Common myeloid progenitor, CD34-positive (primary cell): ENCODE results near the gene DIPK1C.

Source experiments
- CTCF ChIA-PET: fragments of 350-600 bp; sonication (Branson Sonifier 250); formaldehyde crosslinking; loops from one replicate; lab custom pipeline; 2021; ENCODE audit warnings: antibody characterized with exemption; lab: Charles Lee
- POLR2A ChIA-PET: fragments of 350-600 bp; sonication (Branson Sonifier 250); formaldehyde crosslinking; loops from one replicate; lab custom pipeline; 2021; ENCODE audit warnings: antibody characterized with exemption; lab: Charles Lee
- DNase-seq, 3 donors: peaks; one replicate each; pipeline versions ENCODE4 v3.0.0 to v3.0.0-alpha.2; 2013
- H3K27ac ChIP-seq, 2 experiments: 1 replicate in 1 of 2; 2 replicates in 1 of 2; pipeline ENCODE4 v1.7.0; 2013; ENCODE audit warnings: inconsistent platforms in 2 of 2, low read length in 2 of 2, mild to moderate bottlenecking in 2 of 2, low read depth in 1 of 2, moderate library complexity in 1 of 2; ENCODE audit not compliant: severe bottlenecking in 2 of 2, insufficient read depth in 1 of 2, poor library complexity in 1 of 2
- H3K27me3 ChIP-seq, 5 experiments: replicated peaks in 2 of 5; 1 replicate in 3 of 5; 2 replicates in 2 of 5; pipeline versions ENCODE4 v1.6.1 to v1.7.0; 2013; ENCODE audit warnings: low read length in 4 of 5, mild to moderate bottlenecking in 2 of 5, moderate library complexity in 2 of 5, inconsistent platforms in 1 of 5; ENCODE audit not compliant: insufficient read depth in 5 of 5, control insufficient read depth in 4 of 5
- H3K36me3 ChIP-seq, 4 experiments: 1 replicate in 2 of 4; 2 replicates in 2 of 4; pipeline versions ENCODE4 v1.6.1 to v1.7.0; 2013; ENCODE audit warnings: low read length in 3 of 4, control low read depth in 1 of 4, mild to moderate bottlenecking in 1 of 4; ENCODE audit not compliant: control insufficient read depth in 4 of 4, insufficient read depth in 4 of 4
- H3K4me1 ChIP-seq, 4 experiments: 1 replicate in 3 of 4; 2 replicates in 1 of 4; pipeline versions ENCODE4 v1.6.1 to v1.7.1; 2013; ENCODE audit warnings: low read length in 3 of 4, mild to moderate bottlenecking in 3 of 4, control low read depth in 1 of 4, inconsistent platforms in 1 of 4, moderate library complexity in 1 of 4; ENCODE audit not compliant: control insufficient read depth in 4 of 4, insufficient read depth in 4 of 4; ENCODE audit errors: control extremely low read depth in 1 of 4
- H3K4me3 ChIP-seq, 7 experiments: 1 replicate in 4 of 7; 2 replicates in 3 of 7; pipeline versions ENCODE4 v1.5.1 to v1.7.0; 2013; ENCODE audit warnings: mild to moderate bottlenecking in 7 of 7, low read length in 6 of 7, moderate library complexity in 6 of 7, inconsistent platforms in 2 of 7, low read depth in 2 of 7, control low read depth in 1 of 7; ENCODE audit not compliant: insufficient read depth in 4 of 7, control insufficient read depth in 1 of 7; ENCODE audit errors: extremely low read depth in 1 of 7
- H3K9me3 ChIP-seq, 5 experiments: 1 replicate in 4 of 5; 2 replicates in 1 of 5; pipeline versions ENCODE4 v1.6.1 to v1.7.1; 2013; ENCODE audit warnings: low read length in 4 of 5, mild to moderate bottlenecking in 2 of 5, inconsistent platforms in 1 of 5, low read depth in 1 of 5, moderate library complexity in 1 of 5; ENCODE audit not compliant: control insufficient read depth in 4 of 5, insufficient read depth in 2 of 5; ENCODE audit errors: control extremely low read depth in 1 of 5
- WGBS: methylation state at CpG from one replicate; pipeline ENCODE4 v1.1.5; 2013; ENCODE audit not compliant: insufficient coverage; 5-methylcytosine and 5-hydroxymethylcytosine counted together

The DIPK1C gene

DNA sequence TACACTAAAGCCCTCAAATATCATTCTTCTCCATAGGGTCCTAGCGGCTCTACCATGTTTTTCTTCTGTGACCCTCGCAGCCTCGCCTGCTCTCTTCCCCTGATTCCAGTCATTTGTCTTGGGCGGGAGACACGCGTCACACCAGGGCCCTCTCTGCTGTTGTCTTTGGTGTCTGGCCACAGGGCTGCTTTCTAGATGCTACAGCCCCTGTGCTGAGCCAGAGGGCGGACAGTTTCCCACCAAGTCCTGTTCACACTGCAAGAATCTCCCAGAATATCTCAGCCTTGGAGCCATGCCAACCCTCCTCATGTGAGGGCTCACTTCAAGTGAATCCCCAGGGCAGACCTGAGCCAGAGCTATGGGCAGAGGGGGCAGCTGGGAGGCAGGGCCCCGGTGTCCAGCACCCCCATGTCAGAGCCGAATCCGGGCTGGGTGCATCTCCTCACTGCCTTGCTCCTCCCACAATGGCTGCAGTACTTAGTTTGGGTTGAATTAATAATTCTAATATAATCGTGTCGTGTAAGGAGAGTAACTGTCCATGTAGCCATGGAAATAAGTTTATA is 42.1 kb downstream of the DIPK1C start:
- Histone ChIP-seq H3K4me1 (no peaks in the 10 kb centered on the region), H3K27me3 (peaks cover 0 to 3% (median 0%) of the 10 kb centered on the region in 5 experiments), H3K4me3 (no peak overlapping the region), H3K9me3 (no peaks in the 10 kb centered on the region), H3K36me3 (no peaks in the 10 kb centered on the region), H3K27ac (no peak overlapping the region)
- 97% methylated on average over 6 of the region's 12 CpGs for WGBS
- DNase-seq = no peak
- ChIA-PET POLR2A (no interaction called here), CTCF (no interaction called here)

GRCh38 chr18:74413836-74414235 is 43.3 kb downstream of the DIPK1C start:
- CTCF ChIA-PET = no interaction called here
- H3K4me1 ChIP-seq = no peaks in the 10 kb centered on the region
- POLR2A ChIA-PET = no interaction called here
- no peak for DNase-seq
- no peaks in the 10 kb centered on the region for H3K36me3 ChIP-seq
- peaks cover 0 to 3% (median 0%) of the 10 kb centered on the region in 5 experiments for H3K27me3 ChIP-seq
- H3K4me3 ChIP-seq = no peak overlapping the region
- no peaks in the 10 kb centered on the region for H3K9me3 ChIP-seq
- H3K27ac ChIP-seq = no peak overlapping the region
- WGBS = over 99% methylated on average over 7 of the region's 7 CpGs

- Histone ChIP-seq H3K36me3 (no peaks in the 10 kb centered on the region), H3K4me3 (no peak overlapping the region), H3K4me1 (peaks cover 0 to 4% (median 0%) of the 10 kb centered on the region in 4 experiments), H3K9me3 (no peaks in the 10 kb centered on the region), H3K27ac (no peak overlapping the region), H3K27me3 (peaks cover 0 to 3% (median 0%) of the 10 kb centered on the region in 5 experiments)
- ChIA-PET POLR2A (no interaction called here), CTCF (interaction anchor here (0.8 kb wide), 1 partner anchor 13 kb away, joined by 3 read pairs; no protein-coding TSS in a partner anchor)
- DNase-seq = no peak
- WGBS = 95% methylated on average over 18 of the region's 21 CpGs
These were observed 44.8 kb downstream of the DIPK1C start for GRCh38 chr18:74412116-74412880.

GRCh38 chr18:74411475-74411874 is 45.6 kb downstream of the DIPK1C start:
- 92% methylated on average over 7 of the region's 9 CpGs for WGBS
- Histone ChIP-seq H3K4me1 (peaks cover 0 to 4% (median 0%) of the 10 kb centered on the region in 4 experiments), H3K27ac (no peak overlapping the region), H3K4me3 (no peak overlapping the region), H3K9me3 (no peaks in the 10 kb centered on the region), H3K27me3 (no peaks in the 10 kb centered on the region), H3K36me3 (no peaks in the 10 kb centered on the region)
- POLR2A ChIA-PET = no interaction called here
- CTCF ChIA-PET = interaction anchor here (0.8 to 1.4 kb wide), 2 partner anchors 10 to 12 kb away, joined by 3 read pairs; no protein-coding TSS in a partner anchor
- DNase-seq = no peak

GRCh38 chr18:74410441-74410992 is 46.6 kb downstream of the DIPK1C start:
- peaks cover 0 to 4% (median 0%) of the 10 kb centered on the region in 4 experiments for H3K4me1 ChIP-seq
- CTCF ChIA-PET = interaction anchor here (1.4 kb wide), 1 partner anchor 9 kb away, joined by 3 read pairs; no protein-coding TSS in a partner anchor
- H3K27me3 ChIP-seq = no peaks in the 10 kb centered on the region
- H3K27ac ChIP-seq = no peak overlapping the region
- peaks cover 0 to 1% (median 0%) of the 10 kb centered on the region in 5 experiments for H3K9me3 ChIP-seq
- POLR2A ChIA-PET = no interaction called here
- no peak overlapping the region for H3K4me3 ChIP-seq
- H3K36me3 ChIP-seq = no peaks in the 10 kb centered on the region
- 97% methylated on average over 7 of the region's 8 CpGs for WGBS
- no peak for DNase-seq

- no peak overlapping the region for H3K4me3 ChIP-seq
- 20% methylated on average over 1 of the region's 2 CpGs for WGBS
- ChIA-PET CTCF (no interaction called here), POLR2A (no interaction called here)
- DNase-seq = no peak
- no peaks in the 10 kb centered on the region for H3K27me3 ChIP-seq
- peaks cover 0 to 6% (median under 1%) of the 10 kb centered on the region in 4 experiments for H3K4me1 ChIP-seq
- peaks cover 0 to 1% (median 0%) of the 10 kb centered on the region in 5 experiments for H3K9me3 ChIP-seq
- no peaks in the 10 kb centered on the region for H3K36me3 ChIP-seq
- H3K27ac ChIP-seq = no peak overlapping the region
These were observed 49.2 kb downstream of the DIPK1C start for GRCh38 chr18:74407888-74408287.
